SK-N-SH (cell line): Measurements from ENCODE around the gene SNRPB2. TPM values are rescaled to one million over a fixed set of nuclear protein-coding genes. Genes with fewer than 3 reads are reported as not detected.

Experiments used
- CTCF ChIA-PET: fragments of 300-600, 350-600 bp; formaldehyde crosslinking; extraction: SDS; loops from one replicate; lab custom pipeline; 2021; lab: Yijun Ruan, JAX
- POLR2A ChIA-PET: fragments of 350-600 bp; sonication (Branson Sonifier 250); formaldehyde crosslinking; extraction: SDS; loops from one replicate; lab custom pipeline; 2020; ENCODE audit warnings: antibody characterized with exemption, inconsistent platforms; lab: Yijun Ruan, JAX
- DNase-seq: peaks from one replicate; pipeline ENCODE4 v3.0.0; 2012
- H2AFZ ChIP-seq: fragments of 200-600 bp; sonication (generic); 2 replicates; pipeline ENCODE4 v1.8.1; 2016; ENCODE audit warnings: antibody characterized with exemption, mild to moderate bottlenecking, low read depth
- H3F3A ChIP-seq: fragments of 200-600 bp; sonication (generic); replicated peaks from 2 replicates; pipeline ENCODE3; 2016; ENCODE audit warnings: antibody characterized with exemption, mild to moderate bottlenecking; ENCODE audit not compliant: insufficient read depth
- H3K27ac ChIP-seq, 2 experiments: fragments of 200-500 bp in 1 of 2; fragments of 200-600 bp in 1 of 2; sonication (Bioruptor generic) in 1 of 2; sonication (generic), shearing (Covaris generic) in 1 of 2; 2 replicates each; pipeline versions ENCODE4 v1.5.1 to v1.6.1; 2014 to 2016; ENCODE audit warnings: low read depth in 2 of 2, inconsistent platforms in 1 of 2, low read length in 1 of 2, mild to moderate bottlenecking in 1 of 2, mixed read lengths in 1 of 2
- H3K27me3 ChIP-seq: fragments of 200-600 bp; sonication (generic), shearing (Covaris generic); 2 replicates; pipeline ENCODE4 v1.6.1; 2016; ENCODE audit warnings: mixed run types; ENCODE audit not compliant: insufficient read depth
- H3K36me3 ChIP-seq, 2 experiments: fragments of 200-500 bp in 1 of 2; fragments of 200-600 bp in 1 of 2; sonication (Bioruptor generic) in 1 of 2; sonication (generic) in 1 of 2; replicated peaks in 1 of 2; 2 replicates each; pipeline versions ENCODE3 to v1.5.1; 2014 to 2016; ENCODE audit warnings: low read length in 1 of 2, mild to moderate bottlenecking in 1 of 2; ENCODE audit not compliant: insufficient read depth in 2 of 2, control insufficient read depth in 1 of 2
- H3K4me1 ChIP-seq, 2 experiments: fragments of 200-500 bp in 1 of 2; fragments of 200-600 bp in 1 of 2; sonication (Bioruptor generic) in 1 of 2; sonication (generic), shearing (Covaris generic) in 1 of 2; 2 replicates each; pipeline versions ENCODE4 v1.5.1 to v1.6.1; 2014 to 2016; ENCODE audit warnings: low read depth in 1 of 2, low read length in 1 of 2, mixed run types in 1 of 2; ENCODE audit not compliant: insufficient read depth in 2 of 2, control insufficient read depth in 1 of 2
- H3K4me2 ChIP-seq: fragments of 200-600 bp; sonication (generic), shearing (Covaris generic); 2 replicates; pipeline ENCODE4 v1.6.1; 2017; ENCODE audit warnings: mixed run types
- H3K4me3 ChIP-seq, 2 experiments: fragments of 200-500 bp in 1 of 2; fragments of 200-600 bp in 1 of 2; sonication (Bioruptor generic) in 1 of 2; sonication (generic), shearing (Covaris generic) in 1 of 2; 2 replicates each; pipeline versions ENCODE4 v1.5.1 to v1.8.1; 2014 to 2016; ENCODE audit warnings: low read depth in 2 of 2, inconsistent platforms in 1 of 2, low read length in 1 of 2, mild to moderate bottlenecking in 1 of 2, mixed read lengths in 1 of 2, moderate library complexity in 1 of 2
- H3K79me2 ChIP-seq: fragments of 200-600 bp; sonication (generic); 2 replicates; pipeline ENCODE4 v1.8.1; 2017; ENCODE audit warnings: mild to moderate bottlenecking; ENCODE audit not compliant: insufficient read depth
- H3K9ac ChIP-seq: fragments of 200-600 bp; sonication (generic); 2 replicates; pipeline ENCODE4 v1.6.1; 2017; ENCODE audit warnings: mixed run types
- H3K9me2 ChIP-seq: fragments of 200-600 bp; sonication (generic); 2 replicates; pipeline ENCODE4 v1.6.1; 2017; ENCODE audit warnings: mixed run types
- H3K9me3 ChIP-seq: fragments of 200-600 bp; sonication (generic); 2 replicates; pipeline ENCODE4 v1.6.1; 2017; ENCODE audit warnings: mixed run types, mild to moderate bottlenecking, moderate library complexity
- H4K20me1 ChIP-seq: fragments of 200-600 bp; sonication (generic); 2 replicates; pipeline ENCODE4 v1.6.1; 2017; ENCODE audit warnings: mild to moderate bottlenecking, mixed run types; ENCODE audit not compliant: insufficient read depth
- EP300 ChIP-seq, 2 experiments: IDR thresholded peaks; 2 replicates each; pipeline versions ENCODE4 v1.4.0 to v1.6.1; 2012; ENCODE audit warnings: borderline replicate concordance in 1 of 2, low read depth in 1 of 2, low read length in 1 of 2
- FOXJ3 ChIP-seq: sonication (generic); formaldehyde crosslinking; IDR thresholded peaks from 2 replicates; pipeline ENCODE4 v1.5.1; 2020; ENCODE audit warnings: mild to moderate bottlenecking, missing genetic modification reagents
- JUND ChIP-seq: IDR thresholded peaks from 2 replicates; pipeline ENCODE4 v1.4.0; 2012
- MEF2A ChIP-seq: IDR thresholded peaks from 2 replicates; pipeline ENCODE4 v1.4.0; 2012; ENCODE audit warnings: low read depth, borderline replicate concordance
- NFIC ChIP-seq: IDR thresholded peaks from 2 replicates; pipeline ENCODE4 v1.4.0; 2012; ENCODE audit warnings: borderline replicate concordance
- POLR2AphosphoS5 ChIP-seq: IDR thresholded peaks from 2 replicates; pipeline ENCODE4 v1.6.1; 2012; ENCODE audit warnings: low read depth, low read length
- RXRA ChIP-seq: IDR thresholded peaks from 2 replicates; pipeline ENCODE4 v1.4.0; 2012; ENCODE audit warnings: low read depth, mild to moderate bottlenecking, borderline replicate concordance
- SMC3 ChIP-seq: IDR thresholded peaks from 2 replicates; pipeline ENCODE4 v1.6.1; 2012; ENCODE audit warnings: low read depth, low read length, improper control_type of control experiment
- TAF1 ChIP-seq: IDR thresholded peaks from 2 replicates; pipeline ENCODE4 v1.6.1; 2012; ENCODE audit warnings: low read depth, mild to moderate bottlenecking, low read length, moderate library complexity, borderline replicate concordance
- USF1 ChIP-seq: IDR thresholded peaks from 2 replicates; pipeline ENCODE4 v1.4.0; 2012; ENCODE audit warnings: low read depth, borderline replicate concordance
- WGBS: methylation state at CpG from one replicate; pipeline ENCODE4 v1.1.6; 2017; ENCODE audit warnings: low lambda C conversion rate; 5-methylcytosine and 5-hydroxymethylcytosine counted together
- polyA plus RNA-seq, 3 experiments: library from polyadenylated mRNA; depleted of rRNA; stranded (reverse); fragments of >200 nt; gene quantifications; 2 replicates each; pipeline ENCODE4 v1.2.3, GENCODE V29; 2012

The SNRPB2 gene
- polyA plus RNA-seq, 1 of the 3 experiments (the other 2 are of a cell fraction) = 46.6 TPM

- ChIA-PET CTCF (interaction anchor here (1.2 kb wide), 1 partner anchor 13 kb away, joined by 5 read pairs; no protein-coding TSS in a partner anchor), POLR2A (no interaction called here)
- H3K27me3 ChIP-seq = no peaks in the 10 kb centered on the region
- TF ChIP-seq EP300 (IDR thresholded peaks at IDR 0.05; ENCODE audit: borderline replicate concordance in 1 of 2, low read depth in 1 of 2, low read length in 1 of 2) = peak in 1 of 2 experiments; percentile 9; a peak in 1 of 4 replicates
- TF ChIP-seq POLR2AphosphoS5 = no peak
- no peak overlapping the region; a peak in 1 of 4 replicates for H3K27ac ChIP-seq
- no peak overlapping the region for H3K9ac ChIP-seq
- H3K79me2 ChIP-seq = peaks cover 68% of the 10 kb centered on the region
- H3K4me1 ChIP-seq = peaks cover 8 to 14% of the 10 kb centered on the region in 2 experiments; a peak in 3 of 4 replicates
- H4K20me1 ChIP-seq = peaks cover 14% of the 10 kb centered on the region
- H3K36me3 ChIP-seq = peaks cover 36 to 63% of the 10 kb centered on the region in 2 experiments
- H3K9me2 ChIP-seq = no peaks in the 10 kb centered on the region
- H3F3A ChIP-seq = no peaks in the 10 kb centered on the region
- H2AFZ ChIP-seq = no peak overlapping the region
- WGBS = 72% methylated on average over 4 of the region's 4 CpGs
- peak; percentile 15 for DNase-seq
- H3K4me2 ChIP-seq = no peak overlapping the region
- H3K9me3 ChIP-seq = no peaks in the 10 kb centered on the region
- H3K4me3 ChIP-seq = no peak overlapping the region
Measured at GRCh38 chr20:16732506-16733152, 2.8 kb downstream of the SNRPB2 start.

GRCh38 chr20:16740365-16741072, 10.7 kb downstream of the SNRPB2 start:
- Histone ChIP-seq H3K36me3 (peaks cover 49 to 65% of the 10 kb centered on the region in 2 experiments), H3K27ac (no peak overlapping the region), H3K79me2 (peaks cover 17% of the 10 kb centered on the region), H2AFZ (no peak overlapping the region), H3K9me3 (no peaks in the 10 kb centered on the region), H3K4me1 (no peaks in the 10 kb centered on the region), H4K20me1 (peaks cover 11% of the 10 kb centered on the region), H3K9me2 (no peaks in the 10 kb centered on the region), H3K27me3 (no peaks in the 10 kb centered on the region), H3K4me2 (no peak overlapping the region), H3K4me3 (no peak overlapping the region), H3K9ac (no peak overlapping the region), H3F3A (peaks cover 16% of the 10 kb centered on the region)
- POLR2A ChIA-PET = no interaction called here
- CTCF ChIA-PET = interaction anchor here (1.9 kb wide), 1 partner anchor 21 kb away, joined by 7 read pairs; no protein-coding TSS in a partner anchor
- no peak for DNase-seq
- TF ChIP-seq MEF2A = no peak
- no peak for TF ChIP-seq NFIC
- no peak for TF ChIP-seq JUND
- no peak for TF ChIP-seq USF1
- no peak for TF ChIP-seq RXRA
- 96% methylated on average over 6 of the region's 6 CpGs for WGBS

- POLR2A ChIA-PET = no interaction called here
- Histone ChIP-seq H3F3A (peaks cover 9% of the 10 kb centered on the region), H3K4me3 (no peak overlapping the region), H3K9ac (no peak overlapping the region), H3K4me1 (peaks cover 0 to 3% of the 10 kb centered on the region in 2 experiments; a peak in 2 of 4 replicates), H3K4me2 (no peak overlapping the region), H4K20me1 (no peaks in the 10 kb centered on the region), H3K79me2 (no peaks in the 10 kb centered on the region), H2AFZ (no peak overlapping the region), H3K27ac (no peak overlapping the region), H3K27me3 (no peaks in the 10 kb centered on the region), H3K9me2 (no peaks in the 10 kb centered on the region), H3K9me3 (no peaks in the 10 kb centered on the region), H3K36me3 (peaks cover 28 to 33% of the 10 kb centered on the region in 2 experiments)
- DNase-seq = no peak
- TF ChIP-seq FOXJ3 (CRISPR knock-in tag) = no peak
- TF ChIP-seq TAF1 = no peak
- no peak for TF ChIP-seq SMC3
- 78% methylated on average over 3 of the region's 3 CpGs for WGBS
- CTCF ChIA-PET = interaction anchor here (1.5 kb wide), 1 partner anchor 11 kb away, joined by 5 read pairs; no protein-coding TSS in a partner anchor
Measured at GRCh38 chr20:16744178-16744807, 14.5 kb downstream of the SNRPB2 start.
